WI38 (cell line): ENCODE measurements around the gene RNASE11.
"Not testable (repeated sequence)": the region's sequence is repeated elsewhere in the genome, so short reads cannot be mapped to it uniquely, and the experiment has no call there.

Experiments
- H3K4me3 ChIP-seq: 2 replicates; pipeline ENCODE4 v1.5.1; 2011; ENCODE audit warnings: low read depth, mild to moderate bottlenecking, control low read depth, low read length
- CTCF ChIP-seq: IDR thresholded peaks from 2 replicates; pipeline ENCODE4 v1.5.1; 2012; ENCODE audit warnings: low read depth, mild to moderate bottlenecking, control low read depth, low read length

The RNASE11 gene

GRCh38 chr14:20607617-20608016, 19.8 kb upstream of the RNASE11 start:
- H3K4me3 ChIP-seq = no peak overlapping the region
- no peak for TF ChIP-seq CTCF

- no peak overlapping the region for H3K4me3 ChIP-seq
- no peak for TF ChIP-seq CTCF
These were observed 19.1 kb upstream of the RNASE11 start for GRCh38 chr14:20606902-20607242.

- TF ChIP-seq CTCF = peak; percentile 18; the same call in 1 of the 2 replicates
- no peak overlapping the region for H3K4me3 ChIP-seq
These were observed 18.5 kb upstream of the RNASE11 start for GRCh38 chr14:20606190-20606901.

- no peak overlapping the region for H3K4me3 ChIP-seq
These were observed 16.3 kb upstream of the RNASE11 start for GRCh38 chr14:20603813-20604690.

GRCh38 chr14:20602583-20602982, 14.8 kb upstream of the RNASE11 start:
- no peak for TF ChIP-seq CTCF
- H3K4me3 ChIP-seq = no peak overlapping the region

More at GRCh38 chr14:20603813-20604690, 16.3 kb upstream of the RNASE11 start:
- TF ChIP-seq CTCF = no peak

- TF ChIP-seq CTCF = no peak
- H3K4me3 ChIP-seq = no peak overlapping the region
These were observed 13.7 kb upstream of the RNASE11 start for GRCh38 chr14:20601522-20601921.

GRCh38 chr14:20597108-20597507, 9.3 kb upstream of the RNASE11 start:
- H3K4me3 ChIP-seq = no peak overlapping the region
- no peak for TF ChIP-seq CTCF

GRCh38 chr14:20595726-20596125, 7.9 kb upstream of the RNASE11 start:
- not testable (repeated sequence) for H3K4me3 ChIP-seq
